ENCODE data around the gene PAAF1.

PAAF1 gene

DNA sequence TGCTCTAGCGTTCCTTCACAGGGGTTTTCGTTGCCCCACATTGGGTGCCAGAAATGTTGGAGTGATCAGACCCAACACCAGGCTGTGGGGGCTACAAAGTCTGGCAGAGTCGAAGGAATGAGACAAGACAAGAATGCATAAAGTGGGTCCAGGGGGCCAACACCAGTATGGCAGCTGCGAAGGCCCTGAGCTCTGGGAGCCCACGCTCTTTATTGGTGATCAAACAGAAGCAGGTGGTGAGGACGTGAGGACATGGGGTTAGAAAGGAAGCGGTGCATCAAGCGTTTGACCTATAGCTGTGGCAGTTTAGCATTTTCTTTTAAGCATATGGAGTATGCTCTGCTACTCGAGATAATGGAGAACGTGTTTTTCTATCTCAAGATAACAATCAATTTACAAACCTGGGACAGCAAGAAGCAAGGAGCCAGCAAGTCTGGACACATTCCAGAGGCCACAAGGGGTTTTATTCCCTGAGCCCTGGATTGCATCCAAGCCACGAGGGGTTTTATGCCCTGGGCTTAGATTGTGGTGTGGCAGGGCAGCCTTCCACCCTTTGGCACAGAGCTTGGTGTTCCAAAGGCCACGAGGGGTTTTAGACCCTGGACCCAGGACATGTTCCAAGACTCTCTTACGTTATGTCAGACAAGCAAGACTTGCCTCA lies 70.1 kb downstream of the PAAF1 start:
- DNase-seq, result no peak

DNA sequence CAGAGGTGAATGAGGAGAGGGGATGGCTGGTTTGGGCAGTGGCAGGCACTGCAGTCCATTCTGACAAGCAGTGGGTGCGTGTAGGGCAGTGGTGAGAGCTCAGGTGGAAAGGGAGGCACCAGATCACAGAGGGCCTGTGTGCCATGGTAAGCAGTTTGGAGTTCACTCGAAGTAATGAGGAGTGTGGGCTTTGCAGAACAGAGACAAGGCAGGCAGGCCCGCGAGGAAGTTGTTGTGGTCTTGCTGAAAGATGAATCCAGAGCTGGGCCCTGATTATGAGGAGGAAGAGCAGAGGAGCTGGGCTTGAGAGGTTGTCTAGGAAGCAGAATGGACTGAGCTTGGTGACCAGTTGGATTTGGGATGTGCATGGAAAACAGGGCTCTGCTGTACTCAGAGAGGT lies 72.4 kb downstream of the PAAF1 start:
- DNase-seq, result no peak

DNA sequence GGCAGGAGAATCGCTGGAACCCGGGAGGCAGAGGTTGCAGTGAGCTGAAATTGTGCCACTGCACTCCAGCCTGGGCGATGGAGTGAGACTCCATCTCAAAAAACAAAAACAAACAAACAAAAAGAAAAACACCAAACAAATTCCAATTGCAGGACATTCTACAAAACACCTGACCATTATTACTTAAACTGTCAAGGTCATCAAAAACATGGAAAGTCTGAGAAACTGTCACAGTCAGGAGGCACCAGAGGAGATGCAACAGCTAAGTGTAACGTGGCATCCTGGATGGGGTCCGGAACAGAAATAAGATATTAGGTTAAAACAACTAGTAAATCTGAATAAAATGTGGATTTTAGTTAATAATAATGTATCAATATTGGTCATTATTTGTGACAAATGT lies 73.1 kb downstream of the PAAF1 start:
- no peak for DNase-seq

DNA sequence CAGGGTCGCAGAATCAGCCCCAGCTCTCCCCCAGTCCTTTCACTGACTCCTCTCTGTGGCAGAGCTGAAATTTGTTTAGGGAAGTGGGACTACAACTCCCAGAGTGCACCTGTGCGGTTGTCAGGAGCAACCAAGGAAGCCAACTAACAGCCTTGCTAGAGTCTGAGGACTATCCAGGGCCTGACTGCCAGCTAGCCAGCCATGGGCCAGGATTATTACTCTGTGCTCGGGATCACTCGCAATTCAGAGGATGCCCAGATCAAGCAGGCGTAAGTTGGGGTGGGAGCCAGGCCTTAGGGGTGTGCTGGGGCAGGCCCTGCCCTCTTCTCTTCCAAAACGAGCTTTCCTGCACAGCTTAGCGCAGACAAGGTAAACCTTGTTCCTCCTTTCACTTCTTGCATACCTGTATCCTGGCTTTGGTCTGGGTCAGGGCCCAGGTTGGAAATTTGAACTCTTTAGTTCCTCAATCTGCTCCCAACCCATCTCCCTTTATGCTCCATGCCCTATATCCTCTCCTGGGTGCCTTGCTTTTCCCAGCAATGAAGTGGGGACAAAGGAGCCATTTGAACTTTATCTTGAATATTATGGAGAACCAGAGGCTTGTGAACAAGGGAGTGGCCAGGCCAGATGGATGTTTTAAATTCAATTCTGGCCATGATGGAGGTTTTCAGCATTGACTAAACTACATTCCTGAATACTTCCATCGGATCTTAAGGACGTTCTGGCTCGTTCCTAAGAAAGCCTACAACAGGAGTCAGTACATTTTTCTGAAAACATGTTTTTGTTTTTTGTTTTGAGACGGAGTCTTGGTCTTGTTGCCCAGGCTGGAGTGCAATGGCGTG lies 74.3 kb downstream of the PAAF1 start, which contains the start of gene DNAJB13:
Gene DNAJB13 (plus strand): TSS at position 158 of the 842 bp plus-strand sequence. CDS start 44 bp downstream, at position 202.
- DNase-seq, result peak; percentile 55

DNA sequence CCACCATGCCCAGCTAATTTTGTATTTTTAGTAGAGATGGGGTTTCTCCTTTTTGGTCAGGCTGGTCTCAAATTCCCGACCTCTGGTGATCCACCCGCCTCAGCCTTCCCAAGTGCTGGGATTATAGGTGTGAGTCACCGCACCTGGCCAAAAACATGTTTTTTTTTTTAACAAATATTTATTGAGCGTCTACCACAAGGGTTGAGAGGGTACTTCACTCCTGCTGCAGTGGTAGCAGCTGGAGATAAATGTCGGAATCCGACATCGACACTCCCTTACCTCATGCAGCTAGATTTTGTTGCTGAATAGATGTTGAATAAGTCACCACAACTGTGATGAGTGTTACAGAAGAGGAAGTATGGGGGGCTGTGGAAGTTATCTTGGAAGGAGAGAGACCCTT lies 75.0 kb downstream of the PAAF1 start:
- no peak for DNase-seq

DNA sequence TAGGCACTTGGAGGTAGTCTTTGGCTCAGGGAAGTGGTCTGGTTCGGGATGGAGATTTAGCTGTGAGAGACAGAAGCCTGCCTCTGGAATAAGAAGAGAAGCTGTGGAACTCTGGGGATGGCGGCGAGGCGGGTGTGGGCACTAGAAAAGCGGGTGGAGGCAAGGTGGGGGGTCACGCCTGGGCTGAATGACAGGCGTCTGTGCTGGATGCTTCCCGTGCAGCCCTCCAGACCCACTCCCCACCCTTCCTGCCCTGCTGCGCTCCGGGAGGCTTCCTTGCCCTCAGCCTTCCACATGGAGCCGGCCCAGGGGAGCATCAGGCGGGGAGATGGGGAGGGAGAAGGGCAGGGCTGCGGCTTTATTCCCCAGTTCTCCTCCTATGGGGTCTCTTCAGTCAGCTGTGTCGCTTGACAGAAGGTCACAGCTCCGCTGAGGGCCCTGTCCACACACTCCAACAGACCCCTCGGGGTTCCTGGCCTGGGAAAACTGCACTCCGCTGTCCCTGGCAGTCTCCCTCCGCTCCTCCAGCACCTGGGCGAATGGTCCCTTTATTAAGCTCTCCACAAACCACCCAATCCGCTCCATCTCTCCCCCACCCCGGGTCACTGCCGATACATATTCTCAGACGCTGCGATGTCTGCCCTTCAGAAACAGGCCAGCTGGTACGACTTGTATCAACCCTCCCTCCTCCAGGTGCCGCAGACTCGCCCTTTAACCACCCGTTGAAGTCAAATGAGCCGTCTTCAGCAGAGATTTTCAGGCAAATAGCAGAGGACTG lies 80.3 kb downstream of the PAAF1 start:
- no peak for DNase-seq

DNA sequence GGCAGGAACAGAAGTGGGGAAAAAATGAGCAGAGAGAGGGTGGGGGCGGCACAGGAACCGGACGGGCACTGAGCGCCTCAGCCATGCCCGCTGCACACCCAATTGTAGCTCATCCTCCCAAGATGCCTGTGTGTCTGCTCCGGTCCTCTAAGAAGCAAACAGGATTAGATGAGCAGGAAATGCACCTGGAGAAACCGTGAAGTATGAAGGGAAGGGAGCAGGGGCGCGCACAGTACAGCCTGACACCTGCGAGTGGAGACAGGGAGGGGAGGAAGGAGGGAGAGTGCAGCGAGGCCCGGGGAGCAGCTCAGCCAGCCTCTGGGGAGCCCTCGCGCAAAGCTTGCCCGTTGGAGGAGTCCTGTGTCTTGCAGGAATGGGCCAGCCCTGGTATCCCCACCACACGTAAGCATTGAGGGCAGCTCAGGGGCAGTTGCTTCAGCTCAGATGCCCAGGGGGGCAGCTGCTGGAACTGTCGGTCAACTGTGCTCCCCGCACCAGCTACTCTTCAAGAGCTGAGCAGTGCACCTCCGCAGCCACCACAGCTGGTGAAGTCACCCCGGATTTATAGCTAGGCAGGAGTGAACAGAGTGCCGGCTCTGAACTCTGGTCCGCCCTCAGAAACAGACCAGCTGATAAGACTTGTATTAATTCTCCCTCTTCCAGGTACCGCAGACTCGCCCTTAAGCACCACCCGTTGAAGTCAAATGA lies 81.0 kb downstream of the PAAF1 start:
- no peak for DNase-seq

DNA sequence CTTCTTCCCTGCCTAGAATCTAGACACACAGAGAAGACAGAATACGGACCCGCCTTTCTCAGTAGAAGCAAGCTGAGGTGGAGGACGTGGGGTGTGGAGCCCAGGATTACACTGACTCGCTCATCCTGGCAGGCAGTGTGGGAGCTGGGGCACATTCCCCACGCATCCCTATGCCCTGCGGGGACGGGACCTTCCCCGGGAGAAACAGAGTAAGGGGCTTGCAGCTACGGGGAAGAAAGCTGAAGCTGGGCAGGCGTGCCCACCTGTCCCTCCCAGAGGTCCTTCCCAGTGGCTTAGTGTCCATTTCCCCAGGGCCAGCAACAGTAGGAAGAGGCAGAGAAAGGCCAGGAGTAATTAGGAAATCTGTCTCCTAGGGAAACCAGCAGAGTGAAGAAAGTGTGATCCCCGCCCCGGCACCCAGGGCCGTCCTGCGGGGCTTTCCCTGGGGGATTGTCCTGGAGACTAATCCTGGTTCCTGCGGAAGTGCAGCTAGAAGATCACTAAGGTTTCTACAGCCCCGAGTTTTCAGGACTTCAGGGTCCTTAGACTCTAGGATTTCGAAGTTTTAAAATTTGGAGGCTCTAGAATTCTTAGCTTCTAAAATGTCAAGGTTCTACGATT lies 81.8 kb downstream of the PAAF1 start:
- DNase-seq, result no peak

DNA sequence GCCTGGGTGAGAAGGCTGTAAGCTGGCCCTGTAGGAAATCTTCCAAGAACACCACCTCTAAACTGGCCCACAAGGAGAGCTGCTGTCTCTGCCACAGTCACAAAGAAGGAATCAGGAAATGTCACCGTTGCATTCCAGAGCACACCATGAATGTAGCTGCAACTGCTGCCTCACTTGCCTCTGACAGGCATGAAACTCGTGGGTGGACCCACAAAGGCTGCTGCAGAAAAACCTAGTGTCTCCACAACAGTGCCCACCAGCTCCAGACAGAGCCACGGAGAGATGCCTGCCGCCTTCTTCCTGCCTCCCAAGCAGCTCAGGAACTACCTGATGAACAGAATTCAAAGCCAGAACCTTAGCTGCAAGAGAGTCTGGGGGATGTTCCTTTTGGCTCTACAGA lies 84.5 kb downstream of the PAAF1 start:
- DNase-seq, result no peak

DNA sequence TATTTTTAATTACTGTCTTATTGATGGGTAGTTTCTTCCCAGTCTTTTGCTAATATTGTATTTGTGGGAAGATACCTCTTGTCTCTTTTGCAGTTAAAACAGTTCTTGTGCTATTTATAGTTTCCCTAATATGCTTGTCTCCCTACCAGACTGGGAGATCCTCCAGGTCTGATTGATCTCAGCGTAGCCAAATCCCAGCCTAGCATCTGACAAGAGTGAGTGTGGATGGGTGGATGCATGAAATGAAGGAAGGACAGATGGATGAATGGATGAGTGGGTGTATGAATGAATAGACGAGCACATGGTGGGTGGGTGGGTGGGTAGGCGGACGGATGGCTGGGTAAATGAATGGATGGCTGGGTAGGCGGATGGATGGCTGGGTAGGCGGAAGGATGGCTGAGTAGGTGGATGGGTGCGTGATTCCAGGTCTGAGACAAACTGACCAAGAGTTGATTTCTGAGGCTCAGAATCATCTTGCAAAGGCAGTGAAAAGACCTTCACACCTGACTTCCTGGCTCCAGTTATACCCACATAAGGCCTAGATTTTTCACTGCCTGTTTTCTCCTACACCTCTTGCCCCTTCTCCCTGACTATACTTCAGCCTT lies 85.4 kb downstream of the PAAF1 start:
- DNase-seq, result no peak

DNA sequence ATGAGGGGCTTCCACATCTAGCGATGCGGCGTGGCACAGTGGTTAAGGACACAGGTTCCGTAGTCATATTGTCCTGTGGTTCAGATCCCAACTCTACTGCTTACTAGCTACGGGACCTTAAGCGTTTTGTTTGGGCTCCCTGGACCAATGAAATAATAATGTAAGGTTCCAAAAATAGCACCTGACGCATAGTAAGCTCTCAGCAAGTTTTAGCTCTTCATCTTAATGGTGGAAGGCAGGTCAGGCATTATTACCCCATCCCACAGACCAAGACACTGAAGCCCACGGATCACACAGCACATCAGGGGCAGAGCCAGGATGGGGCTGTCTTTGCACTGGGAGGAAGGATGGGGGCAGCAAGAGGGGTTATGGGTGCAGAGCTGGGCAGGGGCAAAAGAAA lies 87.1 kb downstream of the PAAF1 start:
- no peak for DNase-seq

DNA sequence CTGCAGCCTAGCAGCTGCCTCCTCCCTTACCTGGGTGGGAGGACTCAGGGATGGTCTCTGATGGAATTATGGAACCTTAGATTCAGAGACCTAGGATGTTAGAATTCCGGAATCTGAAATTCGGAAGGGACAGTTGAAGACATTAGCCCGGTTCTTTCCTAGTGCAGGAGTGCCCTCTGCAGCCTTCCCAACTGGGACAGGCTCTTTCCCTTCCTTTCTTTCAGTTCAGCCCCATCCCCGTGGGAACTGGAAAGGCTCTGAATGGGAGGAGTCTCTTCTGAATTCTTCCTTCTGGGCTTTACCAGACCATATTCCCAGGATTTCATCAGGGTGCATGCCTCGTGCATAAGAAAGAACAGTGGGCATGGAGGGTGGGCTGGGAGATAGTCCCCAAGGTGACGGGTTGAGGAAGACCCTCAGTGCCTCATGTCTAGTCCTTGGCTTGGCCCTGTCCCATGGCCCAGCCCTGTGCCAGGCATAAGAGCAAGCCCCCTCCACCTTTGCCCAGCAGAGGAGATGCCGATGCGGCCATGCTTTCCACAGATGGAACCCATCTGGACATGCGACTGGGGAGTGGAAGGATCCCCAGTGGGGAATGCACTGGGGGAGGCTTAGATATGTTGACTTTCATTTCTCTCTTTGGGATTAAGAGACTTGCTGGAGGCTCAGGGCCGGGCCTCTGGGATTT lies 88.4 kb downstream of the PAAF1 start:
- DNase-seq, result no peak

DNA sequence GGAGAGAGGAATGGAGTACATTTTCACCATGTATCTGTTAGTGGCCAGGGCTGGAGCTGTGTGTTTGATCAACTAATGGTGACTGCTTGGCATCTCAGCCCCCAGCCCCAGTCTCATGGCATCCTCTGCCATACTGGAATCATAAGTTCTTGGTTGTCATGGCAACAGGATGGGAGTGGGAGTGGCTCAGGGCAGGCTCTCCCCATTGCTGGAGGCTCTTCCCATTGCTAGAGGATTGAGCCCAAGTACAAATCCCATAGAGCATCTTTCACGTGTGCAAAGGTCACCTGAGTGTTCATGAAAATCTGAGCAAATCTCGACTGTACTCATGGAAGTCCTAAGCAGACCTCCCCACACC lies 88.9 kb downstream of the PAAF1 start:
- DNase-seq, result no peak

DNA sequence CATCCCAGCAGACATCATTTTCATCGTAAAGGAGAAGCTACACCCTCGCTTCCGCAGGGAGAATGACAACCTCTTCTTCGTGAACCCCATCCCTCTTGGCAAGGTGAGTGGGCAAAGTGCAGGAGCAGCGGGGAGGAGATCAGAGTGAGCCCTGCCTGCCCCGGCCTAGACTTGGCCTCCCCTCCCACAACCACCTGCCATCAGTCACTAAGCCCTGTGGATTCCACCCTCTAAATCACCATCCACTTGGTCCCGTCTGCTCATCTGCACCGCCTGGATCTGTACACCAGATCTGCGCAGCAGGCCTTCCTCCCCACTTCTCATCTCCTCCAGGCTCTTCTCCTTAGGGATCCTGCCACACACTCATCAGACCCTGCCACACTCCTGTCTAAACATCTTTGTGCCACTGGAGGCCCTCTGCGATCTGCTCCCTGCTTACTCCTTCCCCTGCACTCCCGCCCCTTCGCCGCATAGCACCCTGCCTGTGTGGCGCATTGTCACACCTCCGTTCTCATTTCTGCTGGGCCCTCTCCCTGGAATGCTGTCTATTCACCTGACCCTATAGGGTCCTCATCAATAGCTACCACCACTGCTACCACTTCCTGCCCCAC lies 91.7 kb downstream of the PAAF1 start:
- DNase-seq, result no peak

DNA sequence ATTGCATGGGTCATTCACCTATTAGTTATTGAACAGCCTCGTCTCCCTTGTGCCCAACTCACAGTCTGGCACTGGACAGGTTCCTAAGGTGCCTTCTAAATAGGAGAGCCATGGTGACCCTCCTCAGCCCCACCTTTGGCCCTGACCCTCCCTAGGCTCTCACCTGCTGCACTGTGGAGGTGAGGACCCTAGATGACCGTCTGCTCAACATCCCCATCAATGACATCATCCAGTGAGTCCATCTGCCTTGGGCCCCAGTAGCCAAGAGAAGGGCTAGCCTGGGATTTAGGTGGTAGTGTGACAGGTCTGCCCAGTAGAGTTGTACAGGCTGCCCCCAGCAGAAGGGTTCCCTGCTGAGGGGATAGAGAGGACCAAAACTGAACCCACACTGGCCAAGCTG lies 92.3 kb downstream of the PAAF1 start:
- no peak for DNase-seq

DNA sequence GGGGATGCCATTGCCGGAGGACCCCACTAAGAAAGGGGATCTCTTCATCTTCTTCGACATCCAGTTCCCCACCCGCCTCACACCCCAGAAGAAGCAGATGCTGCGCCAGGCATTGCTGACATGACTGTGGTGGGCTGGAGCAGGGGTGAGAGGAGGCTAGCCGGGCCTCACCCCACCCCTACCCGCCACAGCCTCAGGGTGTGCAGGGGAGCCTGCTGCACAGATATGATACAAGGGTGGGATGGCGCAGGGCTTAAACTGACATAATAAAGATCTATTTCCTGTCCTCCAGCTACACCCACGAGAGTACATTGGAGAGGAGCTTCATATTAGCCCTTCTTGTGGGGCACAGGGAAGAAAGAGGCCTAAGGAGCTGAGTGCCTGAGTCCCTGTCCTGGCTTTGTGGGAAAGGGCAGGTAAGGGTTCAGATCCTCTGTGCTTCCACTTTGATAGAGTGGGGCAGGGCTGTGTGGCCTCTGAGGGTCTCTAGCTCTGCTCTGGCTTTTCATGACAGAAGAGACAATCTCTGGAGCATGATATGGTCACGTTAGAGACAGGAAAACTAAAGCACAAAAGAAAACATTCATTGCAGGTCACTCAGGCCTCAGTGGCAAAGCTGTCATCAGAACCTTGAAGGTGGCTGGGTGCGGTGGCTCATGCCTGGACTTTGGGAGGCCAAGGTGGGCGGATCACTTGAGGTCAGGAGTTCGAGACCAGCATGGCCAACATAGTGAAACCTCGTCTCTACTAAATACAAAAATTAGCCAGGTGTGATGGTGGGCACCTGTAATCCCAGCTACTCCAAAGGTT lies 93.4 kb downstream of the PAAF1 start:
- peak; percentile 88 for DNase-seq

DNA sequence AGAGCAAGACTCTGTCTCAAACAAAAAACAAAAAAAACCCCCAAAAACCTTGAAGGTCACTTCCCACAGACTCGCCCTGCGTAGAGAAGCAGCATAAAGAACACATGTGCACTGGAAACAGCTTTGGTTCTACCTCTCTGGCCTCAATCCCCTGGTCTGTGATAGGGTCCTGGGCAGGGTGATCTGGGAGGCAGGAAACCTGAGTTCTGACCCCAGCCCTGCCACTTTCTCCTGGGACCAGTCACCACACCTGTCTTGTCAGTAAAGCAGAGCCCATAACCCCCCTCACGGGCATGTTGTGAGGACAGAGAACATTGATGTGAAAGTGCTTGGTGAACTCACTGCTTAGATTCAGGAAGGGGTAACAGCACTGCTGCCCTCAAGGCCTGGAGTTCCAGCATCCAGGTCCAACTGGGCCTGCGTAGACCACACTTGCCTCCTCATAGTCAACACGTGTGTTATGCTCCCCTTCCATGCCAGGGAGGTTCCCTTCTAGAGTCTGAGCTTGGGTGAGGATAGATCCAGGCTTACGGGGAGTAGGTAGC lies 94.4 kb downstream of the PAAF1 start:
- peak; percentile 62 for DNase-seq

DNA sequence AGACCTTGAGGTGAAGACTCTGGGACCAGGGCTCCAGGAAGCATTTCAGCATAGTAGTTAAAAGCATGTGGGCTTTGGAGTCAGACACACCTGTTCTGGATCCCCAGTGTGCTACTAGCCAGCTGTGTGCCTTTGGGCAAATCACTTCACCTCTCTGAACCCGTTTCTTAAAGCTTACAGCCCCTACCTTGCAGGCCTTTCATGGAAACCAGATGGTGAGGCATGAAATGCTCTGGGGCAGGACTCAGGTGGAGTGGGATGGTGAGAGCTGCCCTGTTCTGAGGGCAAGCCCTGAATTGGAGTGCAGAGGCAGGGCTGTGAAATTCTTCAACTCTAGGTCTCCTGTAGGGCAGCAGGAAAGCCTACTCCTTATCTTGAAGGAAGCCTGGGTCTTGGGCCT lies 95.4 kb downstream of the PAAF1 start:
- DNase-seq, result peak; percentile 54

DNA sequence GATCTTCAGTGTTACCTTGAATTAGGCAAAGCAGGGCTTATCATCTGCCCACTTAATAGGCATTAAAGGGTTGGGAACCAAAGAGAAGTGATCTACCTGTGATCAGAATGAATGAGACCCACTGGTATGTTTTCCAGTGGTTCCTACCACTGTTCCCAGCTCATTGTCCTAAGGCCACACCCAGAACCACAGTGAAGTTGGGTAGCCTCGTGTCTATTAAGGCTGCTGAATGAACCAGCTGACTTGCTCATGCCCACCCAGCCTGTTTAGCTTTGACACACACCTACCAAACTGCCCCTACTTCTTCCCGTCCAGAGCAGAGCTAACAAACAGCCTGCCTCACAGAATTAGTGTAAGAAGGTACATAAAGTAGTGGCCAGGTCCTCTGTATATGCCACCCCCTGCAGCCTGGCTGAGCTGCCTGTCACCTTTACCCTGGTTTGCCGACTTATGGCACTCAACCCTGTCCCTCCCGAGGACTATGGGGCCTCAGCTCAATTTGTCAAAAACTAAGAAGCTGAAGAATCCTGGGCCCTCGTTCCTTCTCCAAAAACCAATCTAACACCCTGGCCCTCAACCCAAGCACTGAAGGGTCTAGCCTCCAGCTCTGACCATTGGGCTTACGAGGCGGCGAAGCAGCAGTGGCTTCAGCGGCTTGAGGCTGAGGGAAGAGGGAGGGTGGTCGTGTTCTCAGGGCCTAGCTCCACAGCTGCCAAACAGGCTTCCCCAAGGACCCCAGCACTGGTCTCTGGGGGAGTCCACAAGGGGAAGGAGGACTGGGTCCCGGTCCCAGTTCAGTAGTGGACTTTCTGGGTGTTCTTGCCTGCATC lies 96.0 kb downstream of the PAAF1 start:
- DNase-seq, result no peak

All from hematopoietic multipotent progenitor cell treated with erythropoietin and hydrocortisone succinate and interleukin-3 and kit ligand, for 8 days (in vitro differentiated cells).